Measurements from ENCODE around the gene ST6GALNAC4.

Gene ST6GALNAC4, protein sequence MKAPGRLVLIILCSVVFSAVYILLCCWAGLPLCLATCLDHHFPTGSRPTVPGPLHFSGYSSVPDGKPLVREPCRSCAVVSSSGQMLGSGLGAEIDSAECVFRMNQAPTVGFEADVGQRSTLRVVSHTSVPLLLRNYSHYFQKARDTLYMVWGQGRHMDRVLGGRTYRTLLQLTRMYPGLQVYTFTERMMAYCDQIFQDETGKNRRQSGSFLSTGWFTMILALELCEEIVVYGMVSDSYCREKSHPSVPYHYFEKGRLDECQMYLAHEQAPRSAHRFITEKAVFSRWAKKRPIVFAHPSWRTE

DNA sequence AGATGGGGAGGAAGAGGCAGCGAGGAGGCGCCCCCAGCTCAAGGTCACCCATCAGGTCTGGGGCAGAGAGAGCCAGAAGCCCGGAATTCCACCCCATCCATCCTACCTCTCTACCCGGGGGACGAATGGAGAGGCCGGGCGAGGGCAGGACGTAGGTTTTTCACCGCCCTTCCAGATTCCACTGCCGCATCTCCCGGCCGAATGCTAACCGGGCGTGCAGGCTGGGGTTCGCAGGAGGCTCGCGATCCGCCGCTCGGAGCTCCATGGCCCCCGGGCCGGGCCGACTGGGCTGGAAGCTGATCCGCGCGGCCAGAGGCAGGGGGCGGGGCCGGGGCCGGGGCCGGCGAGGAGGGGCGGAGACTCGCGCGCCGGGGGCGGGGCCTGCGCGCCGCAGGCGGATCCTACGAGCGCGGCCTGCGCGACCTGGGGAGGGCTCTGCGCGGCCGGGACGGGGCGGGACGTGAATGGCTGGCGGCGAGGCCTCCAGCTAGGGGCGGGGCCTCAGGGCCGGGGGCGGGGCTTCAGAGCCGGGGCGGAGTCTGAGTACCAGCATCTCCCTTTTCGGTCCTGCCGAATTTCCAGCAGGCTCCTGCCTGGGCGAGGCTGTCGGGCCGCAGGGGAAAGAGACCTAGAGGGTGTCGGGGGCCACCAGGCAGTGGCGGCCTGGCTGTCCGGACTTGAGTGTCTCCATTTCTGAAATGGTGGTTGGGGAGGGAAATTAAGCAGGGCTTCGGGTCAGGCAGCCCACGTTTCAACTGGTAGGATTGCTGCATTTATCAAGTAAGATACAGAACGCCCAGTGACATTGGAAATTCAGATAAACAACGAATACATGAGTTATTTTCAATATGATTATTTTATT, at the start of gene ST6GALNAC4:
Gene ST6GALNAC4 (minus strand): TSS at position 322 of the 862 bp plus-strand sequence. CDS start 622 bp downstream, outside the sequence.
- intact Hi-C loops (cut with DNase I; ENCODE audit: low total_unique reads) = loop anchor here (5.0 kb wide), 1 partner anchor 305 kb away; the partner anchor contains the start of gene STXBP1
- TF ChIP-seq, protein P1, sequence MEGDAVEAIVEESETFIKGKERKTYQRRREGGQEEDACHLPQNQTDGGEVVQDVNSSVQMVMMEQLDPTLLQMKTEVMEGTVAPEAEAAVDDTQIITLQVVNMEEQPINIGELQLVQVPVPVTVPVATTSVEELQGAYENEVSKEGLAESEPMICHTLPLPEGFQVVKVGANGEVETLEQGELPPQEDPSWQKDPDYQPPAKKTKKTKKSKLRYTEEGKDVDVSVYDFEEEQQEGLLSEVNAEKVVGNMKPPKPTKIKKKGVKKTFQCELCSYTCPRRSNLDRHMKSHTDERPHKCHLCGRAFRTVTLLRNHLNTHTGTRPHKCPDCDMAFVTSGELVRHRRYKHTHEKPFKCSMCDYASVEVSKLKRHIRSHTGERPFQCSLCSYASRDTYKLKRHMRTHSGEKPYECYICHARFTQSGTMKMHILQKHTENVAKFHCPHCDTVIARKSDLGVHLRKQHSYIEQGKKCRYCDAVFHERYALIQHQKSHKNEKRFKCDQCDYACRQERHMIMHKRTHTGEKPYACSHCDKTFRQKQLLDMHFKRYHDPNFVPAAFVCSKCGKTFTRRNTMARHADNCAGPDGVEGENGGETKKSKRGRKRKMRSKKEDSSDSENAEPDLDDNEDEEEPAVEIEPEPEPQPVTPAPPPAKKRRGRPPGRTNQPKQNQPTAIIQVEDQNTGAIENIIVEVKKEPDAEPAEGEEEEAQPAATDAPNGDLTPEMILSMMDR (IDR thresholded peaks at IDR 0.05) = no peak
- Histone ChIP-seq H3K9me3 (no peaks in the 10 kb centered on the region), H3K27me3 (peaks cover 0 to 3% of the 10 kb centered on the region in 2 donors), H3K27ac (peak within 1 kb of the TSS; percentile 74 to 87), H3K36me3 (peaks cover 2 to 21% (median 12%) of the 10 kb centered on the region in 3 donors), H3K4me3 (peak within 1 kb of the TSS; percentile 76 to 81), H3K4me1 (peaks cover 6 to 65% (median 48%) of the 10 kb centered on the region in 4 donors)
- peak; percentile 95 to 98 for DNase-seq

- peak overlapping the region; percentile 10 to 31 for H3K4me3 ChIP-seq
- H3K27ac ChIP-seq = peak overlapping the region; percentile 94
- TF ChIP-seq, protein P1 (IDR thresholded peaks at IDR 0.05) = no peak
- no peaks in the 10 kb centered on the region for H3K36me3 ChIP-seq
- no peaks in the 10 kb centered on the region for H3K27me3 ChIP-seq
- H3K4me1 ChIP-seq = peaks cover 16 to 99% (median 87%) of the 10 kb centered on the region in 4 donors
- no peaks in the 10 kb centered on the region for H3K9me3 ChIP-seq
- intact Hi-C loops (cut with DNase I; ENCODE audit: low total_unique reads) = no loop called here
- no peak for DNase-seq
Measured at GRCh38 chr9:127965953-127966352, 49.1 kb upstream of the ST6GALNAC4 start.

GRCh38 chr9:127963359-127964064, 46.7 kb upstream of the ST6GALNAC4 start:
- Histone ChIP-seq H3K27me3 (no peaks in the 10 kb centered on the region), H3K9me3 (no peaks in the 10 kb centered on the region), H3K4me3 (no peak overlapping the region), H3K36me3 (no peaks in the 10 kb centered on the region), H3K27ac (peak overlapping the region; percentile 94), H3K4me1 (peaks cover 16 to 92% (median 74%) of the 10 kb centered on the region in 4 donors)
- TF ChIP-seq, protein P1 (IDR thresholded peaks at IDR 0.05) = no peak
- peak in 1 of 2 donors; percentile 77 for DNase-seq
- intact Hi-C loops (cut with DNase I; ENCODE audit: low total_unique reads) = no loop called here

DNA sequence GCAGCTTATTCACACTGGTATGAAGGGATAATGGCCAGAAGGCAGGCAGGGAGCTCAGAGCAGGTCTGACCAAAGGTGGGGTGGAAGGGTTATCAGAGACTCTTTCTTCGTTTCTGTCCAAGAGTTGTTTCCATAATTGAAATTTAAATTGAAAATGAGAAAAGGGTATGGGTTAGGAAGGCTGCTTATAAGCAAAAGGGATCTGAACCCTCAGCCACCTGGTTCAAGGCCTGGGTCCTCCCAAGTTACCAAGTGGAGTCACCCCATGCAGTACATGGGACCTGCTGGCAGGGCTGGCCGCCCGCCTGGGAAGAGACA, 46.2 kb upstream of the ST6GALNAC4 start:
- no peaks in the 10 kb centered on the region for H3K9me3 ChIP-seq
- H3K27me3 ChIP-seq = no peaks in the 10 kb centered on the region
- no peak overlapping the region for H3K4me3 ChIP-seq
- peaks cover 16 to 87% (median 69%) of the 10 kb centered on the region in 4 donors for H3K4me1 ChIP-seq
- DNase-seq = no peak
- TF ChIP-seq, protein P1 (IDR thresholded peaks at IDR 0.05) = no peak
- peak overlapping the region; percentile 94 for H3K27ac ChIP-seq
- H3K36me3 ChIP-seq = no peaks in the 10 kb centered on the region
- intact Hi-C loops (cut with DNase I; ENCODE audit: low total_unique reads) = no loop called here

- peak overlapping the region; percentile 94 for H3K27ac ChIP-seq
- intact Hi-C loops (cut with DNase I; ENCODE audit: low total_unique reads) = no loop called here
- no peaks in the 10 kb centered on the region for H3K9me3 ChIP-seq
- no peak overlapping the region for H3K4me3 ChIP-seq
- no peaks in the 10 kb centered on the region for H3K27me3 ChIP-seq
- H3K4me1 ChIP-seq = peaks cover 16 to 80% (median 63%) of the 10 kb centered on the region in 4 donors
- TF ChIP-seq, protein P1 (IDR thresholded peaks at IDR 0.05) = no peak
- DNase-seq = no peak
- no peaks in the 10 kb centered on the region for H3K36me3 ChIP-seq
Measured at GRCh38 chr9:127962278-127962677, 45.4 kb upstream of the ST6GALNAC4 start.
